K562 (cell line): ENCODE results near the gene ANKFN1. TPM values are rescaled to one million over a fixed set of nuclear protein-coding genes. Genes with fewer than 3 reads are reported as not detected.

ENCODE experiments used
- ATAC-seq: fragments of 200-7000 bp; cut with Tn5 transposase; 3 replicates; pipeline ENCODE4 v1.9.1; 2020; ENCODE audit warnings: moderate library complexity
- BruUV-seq: library from RNA; stranded (reverse); fragments of 400-500 nt; replicated peaks from 2 replicates; lab custom pipeline; 2021; lab: Mats Ljungman, UMichigan
- CTCF ChIA-PET: fragments of 300-600 bp; formaldehyde crosslinking; extraction: SDS; loops from one replicate; lab custom pipeline; 2021; ENCODE audit warnings: low intra/inter-chr PET ratio; lab: Yijun Ruan, JAX
- POLR2A ChIA-PET: fragments of 300-600, 350-650 bp; sonication (Branson Sonifier 250); formaldehyde crosslinking; extraction: SDS; loops from one replicate; lab custom pipeline; 2021; ENCODE audit warnings: antibody characterized with exemption, inconsistent platforms; lab: Yijun Ruan, JAX
- DNase-seq, 4 experiments: peaks; one replicate each; pipeline versions ENCODE4 v3.0.0 to v3.0.0-alpha.2; 2011 to 2018; ENCODE audit warnings: low spot score in 3 of 4, mixed read lengths in 3 of 4; ENCODE audit errors: extremely low read depth in 1 of 4
- FAIRE-seq: peaks from 2 replicates; lab custom pipeline; 2011; peaks lifted over from hg19 to GRCh38; lab: Jason Lieb, UNC
- H2AFZ ChIP-seq: 2 replicates; pipeline ENCODE4 v1.6.0; 2011; ENCODE audit warnings: low read depth, low read length, control low read depth, inconsistent platforms
- H3K27ac ChIP-seq: fragments of 200-600 bp; 3 replicates; pipeline ENCODE4 v1.8.0; 2011; ENCODE audit warnings: low read depth, mild to moderate bottlenecking, control low read depth, inconsistent platforms, low read length, moderate library complexity, mixed read lengths; ENCODE audit errors: extremely low read depth
- H3K27me3 ChIP-seq, 2 experiments: fragments of 300-600 bp in 1 of 2; 2 replicates in 1 of 2; 3 replicates in 1 of 2; pipeline versions ENCODE4 v1.6.0 to v1.8.0; 2011; ENCODE audit warnings: inconsistent platforms in 2 of 2, low read length in 2 of 2, mild to moderate bottlenecking in 1 of 2, mixed read lengths in 1 of 2, moderate library complexity in 1 of 2; ENCODE audit not compliant: control insufficient read depth in 2 of 2, insufficient read depth in 2 of 2
- H3K36me3 ChIP-seq: fragments of 300-600 bp; 3 replicates; pipeline ENCODE4 v1.8.0; 2011; ENCODE audit warnings: mild to moderate bottlenecking, low read length, inconsistent platforms; ENCODE audit not compliant: control insufficient read depth, insufficient read depth
- H3K4me1 ChIP-seq, 2 experiments: fragments of 200-600 bp in 1 of 2; replicated peaks in 1 of 2; 2 replicates in 1 of 2; 3 replicates in 1 of 2; pipeline versions ENCODE4 v1.5.1 to v1.8.0; 2011; ENCODE audit warnings: inconsistent platforms in 2 of 2, low read length in 2 of 2, mild to moderate bottlenecking in 1 of 2, mixed read lengths in 1 of 2, moderate library complexity in 1 of 2; ENCODE audit not compliant: control insufficient read depth in 2 of 2, insufficient read depth in 2 of 2
- H3K4me2 ChIP-seq: 2 replicates; pipeline ENCODE4 v1.6.1; 2011; ENCODE audit warnings: low read length, control low read depth, inconsistent platforms, mixed read lengths; ENCODE audit not compliant: insufficient read depth
- H3K4me3 ChIP-seq: fragments of 200-600 bp; sonication (generic), shearing (Covaris generic); 2 replicates; pipeline ENCODE4 v1.5.1; 2016; ENCODE audit warnings: control low read depth, inconsistent platforms
- H3K79me2 ChIP-seq: fragments of 200-600 bp; 3 replicates; pipeline ENCODE4 v1.8.0; 2011; ENCODE audit warnings: low read length, inconsistent platforms; ENCODE audit not compliant: control insufficient read depth, insufficient read depth
- H3K9ac ChIP-seq, 2 experiments: 2 replicates each; pipeline versions ENCODE4 v1.6.0 to v1.6.1; 2011; ENCODE audit warnings: low read depth in 2 of 2, low read length in 2 of 2, control low read depth in 1 of 2, inconsistent platforms in 1 of 2, mild to moderate bottlenecking in 1 of 2, mixed read lengths in 1 of 2; ENCODE audit not compliant: insufficient read depth in 1 of 2
- H3K9me1 ChIP-seq: one replicate; pipeline ENCODE4 v1.6.0; 2011; ENCODE audit warnings: inconsistent platforms, mild to moderate bottlenecking, low read length, moderate library complexity; ENCODE audit not compliant: control insufficient read depth, insufficient read depth
- H3K9me3 ChIP-seq: replicated peaks from 2 replicates; pipeline ENCODE4 v1.5.1; 2011; ENCODE audit warnings: low read depth, low read length, inconsistent platforms; ENCODE audit not compliant: control insufficient read depth, insufficient read depth
- H4K20me1 ChIP-seq: replicated peaks from 2 replicates; pipeline ENCODE4 v1.6.1; 2011; ENCODE audit warnings: low read length, inconsistent platforms, mixed read lengths; ENCODE audit not compliant: control insufficient read depth, insufficient read depth
- MBD2 ChIP-seq: sonication (generic); IDR thresholded peaks from 2 replicates; pipeline ENCODE4 v1.6.1; 2016; ENCODE audit warnings: low read depth, borderline replicate concordance
- PHB ChIP-seq: fragments of 250-450 bp; sonication (Bioruptor Pico); IDR thresholded peaks from 2 replicates; pipeline ENCODE4 v1.5.0; 2021
- POLR2A ChIP-seq: fragments of 450-650 bp; conservative IDR thresholded peaks from 2 replicates; pipeline ENCODE4 v1.6.1; 2016
- SMARCE1 ChIP-seq: fragments of 450-650 bp; IDR thresholded peaks from 2 replicates; pipeline ENCODE4 v1.7.1; 2016; ENCODE audit warnings: mild to moderate bottlenecking
- ZNF609 ChIP-seq: sonication (generic); formaldehyde crosslinking; IDR thresholded peaks from 2 replicates; pipeline ENCODE4 v1.8.1; 2023; ENCODE audit warnings: missing genetic modification reagents, mild to moderate bottlenecking, borderline replicate concordance
- WGBS: fragments of 100-300 bp; shearing (Covaris generic); methylation state at CpG from one replicate; pipeline ENCODE4 v1.1.6; 2016; ENCODE audit warnings: low coverage, mixed read lengths; ENCODE audit not compliant: insufficient coverage; ENCODE audit errors: missing lambda C conversion rate; 5-methylcytosine and 5-hydroxymethylcytosine counted together
- in situ Hi-C: fragments of 300-500 bp; cut with MboI; formaldehyde crosslinking; loops from 4 replicates; pipeline ENCODE4 v1.15.0; 2018; ENCODE audit warnings: inconsistent platforms, mixed read lengths
- intact Hi-C: fragments of 100-400 bp; cut with micrococcal nuclease; formaldehyde crosslinking; loops from 2 replicates; pipeline ENCODE4 v1.14.2; 2022
- polyA plus RNA-seq, 8 experiments: library from polyadenylated mRNA; depleted of rRNA in 4 of 8; stranded (reverse) in 5 of 8; unstranded in 3 of 8; fragments of >200 nt; fragmentation: Nextera tagmentation in 2 of 8; fragmentation: Illumina TruSeq in 1 of 8; extraction: Ambion mirVana in 2 of 8; extraction: Trizol in 1 of 8; gene quantifications; 2 replicates each; pipeline versions ENCODE4 v1.2.1 to v1.2.3, GENCODE V29; 2011 to 2014; ENCODE audit warnings: inconsistent platforms in 1 of 8, missing spikeins in 1 of 8
- total RNA-seq, 7 experiments: library from RNA; depleted of rRNA in 6 of 7; stranded (reverse); fragments of >200 nt in 6 of 7; fragmentation: Illumina TruSeq in 2 of 7; extraction: Trizol in 2 of 7; gene quantifications; 2 replicates each; pipeline versions ENCODE4 v1.2.1 to v1.2.3, GENCODE V29; 2011 to 2021; ENCODE audit warnings: low replicate concordance in 1 of 7
- TF ChIP-seq, protein P1 (sequence below): fragments of 250-450 bp; sonication (Bioruptor Pico); IDR thresholded peaks from 2 replicates; pipeline ENCODE4 v1.9.0; 2021; ENCODE audit warnings: mild to moderate bottlenecking, inconsistent platforms
- TF ChIP-seq, protein P2 (sequence below), 2 experiments: fragments of 450-650 bp; IDR thresholded peaks; 2 replicates each; pipeline ENCODE4 v1.6.1; 2018; ENCODE audit warnings: mild to moderate bottlenecking in 2 of 2, low read depth in 1 of 2; ENCODE audit not compliant: partially characterized antibody in 2 of 2

Gene ANKFN1
- total and polyA plus RNA-seq, 9 of the 15 experiments (the other 6 are each of a cell fraction or from before 2014, with no cell fraction given): 0.04 to 0.39 (median 0.15) TPM; not detected in 1

DNA sequence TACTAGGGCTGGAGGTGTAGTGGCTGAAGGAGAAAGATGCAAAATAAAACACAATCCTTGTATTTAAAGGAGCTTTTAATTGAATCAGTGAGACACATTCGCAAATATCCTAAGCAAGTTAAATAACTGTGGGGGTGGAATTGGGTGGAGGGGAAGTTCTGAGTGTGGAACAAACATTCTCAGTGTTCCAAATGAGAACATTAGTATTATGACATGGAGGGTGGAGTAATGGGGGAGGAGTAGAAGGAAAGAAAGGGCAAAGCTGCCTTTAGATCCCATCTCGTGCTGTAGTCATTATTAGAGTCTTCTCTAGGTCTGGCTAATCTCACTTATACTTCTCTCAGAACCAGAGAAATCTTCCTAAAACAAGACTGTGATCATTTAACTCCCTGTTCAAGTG is 169.7 kb downstream of the ANKFN1 start (continued):
- TF ChIP-seq, protein P1, sequence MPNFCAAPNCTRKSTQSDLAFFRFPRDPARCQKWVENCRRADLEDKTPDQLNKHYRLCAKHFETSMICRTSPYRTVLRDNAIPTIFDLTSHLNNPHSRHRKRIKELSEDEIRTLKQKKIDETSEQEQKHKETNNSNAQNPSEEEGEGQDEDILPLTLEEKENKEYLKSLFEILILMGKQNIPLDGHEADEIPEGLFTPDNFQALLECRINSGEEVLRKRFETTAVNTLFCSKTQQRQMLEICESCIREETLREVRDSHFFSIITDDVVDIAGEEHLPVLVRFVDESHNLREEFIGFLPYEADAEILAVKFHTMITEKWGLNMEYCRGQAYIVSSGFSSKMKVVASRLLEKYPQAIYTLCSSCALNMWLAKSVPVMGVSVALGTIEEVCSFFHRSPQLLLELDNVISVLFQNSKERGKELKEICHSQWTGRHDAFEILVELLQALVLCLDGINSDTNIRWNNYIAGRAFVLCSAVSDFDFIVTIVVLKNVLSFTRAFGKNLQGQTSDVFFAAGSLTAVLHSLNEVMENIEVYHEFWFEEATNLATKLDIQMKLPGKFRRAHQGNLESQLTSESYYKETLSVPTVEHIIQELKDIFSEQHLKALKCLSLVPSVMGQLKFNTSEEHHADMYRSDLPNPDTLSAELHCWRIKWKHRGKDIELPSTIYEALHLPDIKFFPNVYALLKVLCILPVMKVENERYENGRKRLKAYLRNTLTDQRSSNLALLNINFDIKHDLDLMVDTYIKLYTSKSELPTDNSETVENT: no peak
- TF ChIP-seq PHB (no peak), POLR2A (no peak)
- TF ChIP-seq, protein P2, sequence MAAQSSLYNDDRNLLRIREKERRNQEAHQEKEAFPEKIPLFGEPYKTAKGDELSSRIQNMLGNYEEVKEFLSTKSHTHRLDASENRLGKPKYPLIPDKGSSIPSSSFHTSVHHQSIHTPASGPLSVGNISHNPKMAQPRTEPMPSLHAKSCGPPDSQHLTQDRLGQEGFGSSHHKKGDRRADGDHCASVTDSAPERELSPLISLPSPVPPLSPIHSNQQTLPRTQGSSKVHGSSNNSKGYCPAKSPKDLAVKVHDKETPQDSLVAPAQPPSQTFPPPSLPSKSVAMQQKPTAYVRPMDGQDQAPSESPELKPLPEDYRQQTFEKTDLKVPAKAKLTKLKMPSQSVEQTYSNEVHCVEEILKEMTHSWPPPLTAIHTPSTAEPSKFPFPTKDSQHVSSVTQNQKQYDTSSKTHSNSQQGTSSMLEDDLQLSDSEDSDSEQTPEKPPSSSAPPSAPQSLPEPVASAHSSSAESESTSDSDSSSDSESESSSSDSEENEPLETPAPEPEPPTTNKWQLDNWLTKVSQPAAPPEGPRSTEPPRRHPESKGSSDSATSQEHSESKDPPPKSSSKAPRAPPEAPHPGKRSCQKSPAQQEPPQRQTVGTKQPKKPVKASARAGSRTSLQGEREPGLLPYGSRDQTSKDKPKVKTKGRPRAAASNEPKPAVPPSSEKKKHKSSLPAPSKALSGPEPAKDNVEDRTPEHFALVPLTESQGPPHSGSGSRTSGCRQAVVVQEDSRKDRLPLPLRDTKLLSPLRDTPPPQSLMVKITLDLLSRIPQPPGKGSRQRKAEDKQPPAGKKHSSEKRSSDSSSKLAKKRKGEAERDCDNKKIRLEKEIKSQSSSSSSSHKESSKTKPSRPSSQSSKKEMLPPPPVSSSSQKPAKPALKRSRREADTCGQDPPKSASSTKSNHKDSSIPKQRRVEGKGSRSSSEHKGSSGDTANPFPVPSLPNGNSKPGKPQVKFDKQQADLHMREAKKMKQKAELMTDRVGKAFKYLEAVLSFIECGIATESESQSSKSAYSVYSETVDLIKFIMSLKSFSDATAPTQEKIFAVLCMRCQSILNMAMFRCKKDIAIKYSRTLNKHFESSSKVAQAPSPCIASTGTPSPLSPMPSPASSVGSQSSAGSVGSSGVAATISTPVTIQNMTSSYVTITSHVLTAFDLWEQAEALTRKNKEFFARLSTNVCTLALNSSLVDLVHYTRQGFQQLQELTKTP (IDR thresholded peaks at IDR 0.05; ENCODE audit: low read depth in 1 of 2, partially characterized antibody in 2 of 2): no peak
- TF ChIP-seq, all 486 proteins: peak for 0

DNA sequence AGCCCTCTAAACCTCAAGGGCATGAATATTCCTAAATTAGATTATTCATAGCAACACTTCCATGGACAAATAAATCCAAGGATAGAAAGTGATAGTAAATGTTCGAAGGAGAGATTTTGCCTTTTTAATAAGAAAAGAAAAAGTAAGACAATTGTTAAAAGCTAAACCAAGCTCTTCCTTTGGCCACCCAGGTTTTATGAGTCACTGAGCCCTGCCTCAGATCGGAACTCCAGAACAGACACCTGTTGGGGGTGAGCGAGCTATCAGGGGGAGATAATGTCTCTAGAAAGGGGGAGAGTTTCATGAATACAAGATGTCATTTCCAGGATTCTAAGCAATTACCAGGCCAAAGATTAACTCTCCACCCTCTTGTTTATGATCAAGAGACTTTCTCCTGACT is 171.4 kb downstream of the ANKFN1 start:
- Histone ChIP-seq H3K9me1 (no peaks in the 10 kb centered on the region), H3K9ac (no peak overlapping the region), H3K4me1 (no peaks in the 10 kb centered on the region), H3K4me2 (no peak overlapping the region), H3K4me3 (no peak overlapping the region), H3K36me3 (no peaks in the 10 kb centered on the region), H2AFZ (no peak overlapping the region), H4K20me1 (no peaks in the 10 kb centered on the region), H3K79me2 (no peaks in the 10 kb centered on the region), H3K27me3 (no peaks in the 10 kb centered on the region), H3K9me3 (no peaks in the 10 kb centered on the region), H3K27ac (no peak overlapping the region)
- in situ Hi-C loops: loop anchor here (25.0 kb wide), 1 partner anchor 787 kb away; no protein-coding TSS in a partner anchor
- intact Hi-C loops: loop anchor here (10.0 kb wide), 1 partner anchor 200 kb away; no protein-coding TSS in a partner anchor
- no TSS peak for BruUV-seq
- CTCF ChIA-PET: no interaction called here
- ATAC-seq: no peak
- WGBS: 3% methylated on average over 3 of the region's 3 CpGs
- no peak for FAIRE-seq
- POLR2A ChIA-PET: no interaction called here
- no peak for DNase-seq
- TF ChIP-seq MBD2: no peak
- no peak for TF ChIP-seq ZNF609
- TF ChIP-seq SMARCE1: no peak
